ENCODE results near the gene TUBA8.
"Not testable (repeated sequence)": the region's sequence is repeated elsewhere in the genome, so short reads cannot be mapped to it uniquely, and the experiment has no call there.

The TUBA8 gene

DNA sequence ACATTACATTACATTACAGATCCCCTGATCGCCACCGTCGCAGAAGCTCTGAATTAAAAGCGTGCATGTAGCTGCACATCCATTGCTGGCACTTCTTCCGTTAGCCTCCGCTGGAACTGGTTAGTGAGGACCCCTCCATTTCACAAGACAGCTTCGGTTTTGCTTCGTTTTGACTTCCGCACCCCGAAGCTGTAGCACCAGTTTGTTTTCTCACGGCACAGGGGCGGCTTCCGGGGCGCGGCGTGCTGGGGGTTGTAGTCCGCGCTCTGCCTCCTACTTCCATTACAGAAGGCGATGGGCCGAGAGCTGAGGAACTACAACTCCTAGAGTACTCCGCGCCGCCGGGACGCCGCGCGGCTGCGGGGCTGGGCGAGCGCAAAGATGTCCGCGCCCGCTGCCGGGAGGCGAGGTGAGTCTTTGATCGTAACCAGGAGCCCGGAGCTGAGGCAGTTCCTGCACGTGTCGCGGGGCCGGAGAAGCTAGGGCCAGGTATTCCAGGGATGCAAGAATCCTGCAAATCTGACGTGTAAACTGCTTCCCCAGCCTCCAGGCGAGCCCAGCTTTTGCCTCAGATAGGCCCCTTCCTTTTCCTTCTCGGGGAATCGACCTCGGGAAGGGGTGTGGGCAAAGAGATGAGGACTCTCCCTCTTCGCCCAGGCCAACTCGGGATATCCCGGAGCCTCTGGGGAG lies 32.8 kb upstream of the TUBA8 start, which contains the start of gene PEX26:
TSS of gene PEX26 (plus strand) at position 352 of the 690 bp plus-strand sequence. CDS start 387 bp downstream, outside the sequence.
- peak; percentile 77 to 94 for DNase-seq

DNA sequence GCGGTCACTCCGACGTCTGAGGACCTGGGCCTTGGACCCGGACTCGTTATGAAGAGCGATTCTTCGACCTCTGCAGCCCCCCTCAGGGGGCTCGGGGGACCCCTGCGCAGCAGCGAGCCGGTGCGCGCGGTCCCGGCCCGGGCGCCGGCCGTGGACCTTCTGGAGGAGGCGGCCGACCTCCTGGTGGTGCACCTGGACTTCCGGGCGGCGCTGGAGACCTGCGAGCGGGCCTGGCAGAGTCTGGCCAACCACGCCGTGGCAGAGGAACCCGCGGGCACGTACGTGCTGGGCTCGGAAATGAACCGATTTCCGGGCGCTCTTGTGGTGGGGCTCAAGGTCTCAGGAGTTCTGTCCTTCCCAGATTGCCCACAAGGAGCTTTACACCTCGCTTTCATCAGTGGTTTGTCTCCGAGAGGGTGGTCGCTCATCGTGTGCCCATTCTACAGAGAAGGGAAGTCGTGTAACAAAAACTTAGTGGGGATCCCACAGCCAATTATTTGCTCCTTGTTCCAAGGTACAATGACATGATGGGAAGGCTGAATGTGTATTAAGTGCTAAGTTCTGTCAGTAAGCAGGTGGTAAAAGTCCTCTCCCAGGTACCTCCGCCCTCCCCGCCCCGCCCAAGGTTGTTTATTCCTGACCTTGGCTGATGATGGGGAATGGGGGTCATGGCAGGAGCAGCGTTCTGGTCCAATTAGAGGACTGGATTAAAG lies 32.1 kb upstream of the TUBA8 start:
- DNase-seq: peak in 1 of 2 experiments; percentile 41

- no peak for DNase-seq
Observed at GRCh38 chr22:18079706-18080233, 30.8 kb upstream of the TUBA8 start.

GRCh38 chr22:18081416-18081815 lies 29.2 kb upstream of the TUBA8 start:
- DNase-seq: no peak

DNA sequence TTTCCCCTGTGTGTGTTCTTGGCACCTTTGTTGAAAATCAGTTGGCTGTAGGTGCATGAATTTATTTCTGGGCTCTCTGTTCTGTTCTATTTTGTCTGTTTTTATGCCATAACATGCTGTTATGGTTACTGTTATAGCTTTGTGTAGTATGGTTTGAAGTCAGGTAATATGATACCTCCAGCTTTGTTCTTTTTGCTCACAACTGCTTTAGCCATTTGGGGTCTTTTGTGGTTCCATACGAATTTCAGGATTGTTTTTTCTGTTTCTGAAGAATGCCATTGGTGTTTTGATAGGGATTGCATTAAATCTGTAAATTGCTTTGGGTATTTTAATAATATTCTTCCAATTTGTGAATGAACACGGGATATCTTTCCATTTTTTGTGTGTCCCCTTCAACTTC lies 28.1 kb upstream of the TUBA8 start:
- no peak for DNase-seq

DNA sequence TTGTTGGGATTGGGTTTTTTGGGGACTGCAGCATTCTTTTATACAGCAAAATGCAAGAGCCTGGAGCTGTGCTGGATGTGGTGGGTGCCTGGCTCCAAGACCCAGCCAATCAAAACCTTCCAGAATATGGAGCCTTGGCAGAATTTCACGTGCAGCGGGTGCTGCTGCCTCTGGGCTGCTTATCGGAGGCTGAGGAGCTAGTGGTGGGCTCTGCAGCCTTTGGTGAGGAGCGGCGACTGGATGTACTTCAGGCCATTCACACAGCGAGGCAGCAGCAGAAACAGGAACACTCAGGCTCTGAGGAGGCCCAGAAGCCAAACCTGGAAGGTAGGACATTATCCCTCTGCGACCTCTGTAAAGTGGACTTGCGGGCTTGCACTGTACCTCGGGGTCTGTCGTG lies 27.2 kb upstream of the TUBA8 start:
- DNase-seq: no peak

GRCh38 chr22:18085188-18085587 lies 25.4 kb upstream of the TUBA8 start:
- DNase-seq: no peak

DNA sequence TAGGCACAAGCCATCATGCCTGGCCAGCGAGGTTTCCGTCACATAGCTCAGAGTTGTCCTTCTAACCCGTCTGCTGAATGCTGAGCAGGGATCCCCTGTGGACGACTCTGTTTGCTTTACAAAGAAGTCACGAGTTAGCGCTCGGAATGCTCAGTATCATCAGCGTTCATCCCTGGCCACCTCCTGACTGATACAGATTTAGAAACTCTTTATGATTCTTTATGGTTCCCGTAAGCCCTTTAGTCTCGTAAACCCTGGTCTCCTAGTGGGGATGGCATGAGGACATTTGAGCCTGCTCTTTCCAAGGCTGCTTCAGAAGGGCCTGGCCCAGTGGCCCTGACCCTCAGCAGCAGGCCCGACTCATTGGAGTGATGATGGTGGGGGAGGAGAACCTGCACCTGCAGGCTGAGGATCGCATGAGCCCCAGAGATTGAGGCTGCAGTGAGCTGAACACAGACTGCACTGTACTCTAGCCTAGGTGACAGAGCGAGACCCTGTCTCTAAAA lies 23.2 kb upstream of the TUBA8 start:
- no peak for DNase-seq

- DNase-seq: no peak
Observed at GRCh38 chr22:18088825-18089568, 21.6 kb upstream of the TUBA8 start.

DNA sequence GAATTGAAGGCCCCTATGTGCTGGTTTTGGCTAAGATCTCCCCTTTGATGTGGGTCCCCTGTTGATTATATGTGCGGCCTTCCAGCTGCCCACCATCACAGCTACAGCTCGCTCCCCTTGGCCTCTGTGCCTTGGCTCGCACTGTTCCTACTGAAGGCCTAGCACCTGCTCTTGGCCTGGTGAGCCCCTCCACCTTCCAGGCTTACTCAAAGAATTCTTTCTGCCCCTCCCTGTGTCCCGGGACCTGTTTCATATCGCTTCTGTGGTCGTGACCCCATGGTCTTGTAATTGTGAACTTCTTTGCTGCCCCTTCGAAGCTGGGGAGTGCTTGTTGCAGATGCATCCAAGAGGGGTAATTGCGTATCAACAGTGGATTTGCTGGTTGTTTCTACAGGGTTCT lies 20.3 kb upstream of the TUBA8 start:
- DNase-seq: no peak

DNA sequence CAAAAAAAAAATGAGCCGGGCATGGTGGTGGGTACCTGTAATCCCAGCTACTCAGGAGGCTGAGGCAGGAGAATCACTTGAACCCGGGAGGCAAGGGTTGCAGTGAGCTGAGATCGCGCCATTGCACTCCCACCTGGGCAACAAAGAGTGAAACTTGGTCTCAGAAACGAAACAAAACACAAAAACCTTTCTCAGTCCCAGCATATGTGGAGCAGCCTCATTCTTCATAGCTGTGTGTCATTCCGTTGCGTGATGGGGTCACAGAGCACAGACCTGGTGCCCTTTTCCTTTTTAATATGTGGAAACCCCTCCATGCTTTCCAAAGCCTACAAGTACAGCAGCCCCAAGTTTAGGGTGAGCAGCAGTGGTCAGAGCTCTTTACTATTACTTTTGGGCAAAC lies 19.1 kb upstream of the TUBA8 start:
- DNase-seq: no peak

GRCh38 chr22:18091916-18092526 lies 18.6 kb upstream of the TUBA8 start:
- DNase-seq: peak; percentile 35 to 66

GRCh38 chr22:18093661-18094060 lies 16.9 kb upstream of the TUBA8 start:
- DNase-seq: no peak

DNA sequence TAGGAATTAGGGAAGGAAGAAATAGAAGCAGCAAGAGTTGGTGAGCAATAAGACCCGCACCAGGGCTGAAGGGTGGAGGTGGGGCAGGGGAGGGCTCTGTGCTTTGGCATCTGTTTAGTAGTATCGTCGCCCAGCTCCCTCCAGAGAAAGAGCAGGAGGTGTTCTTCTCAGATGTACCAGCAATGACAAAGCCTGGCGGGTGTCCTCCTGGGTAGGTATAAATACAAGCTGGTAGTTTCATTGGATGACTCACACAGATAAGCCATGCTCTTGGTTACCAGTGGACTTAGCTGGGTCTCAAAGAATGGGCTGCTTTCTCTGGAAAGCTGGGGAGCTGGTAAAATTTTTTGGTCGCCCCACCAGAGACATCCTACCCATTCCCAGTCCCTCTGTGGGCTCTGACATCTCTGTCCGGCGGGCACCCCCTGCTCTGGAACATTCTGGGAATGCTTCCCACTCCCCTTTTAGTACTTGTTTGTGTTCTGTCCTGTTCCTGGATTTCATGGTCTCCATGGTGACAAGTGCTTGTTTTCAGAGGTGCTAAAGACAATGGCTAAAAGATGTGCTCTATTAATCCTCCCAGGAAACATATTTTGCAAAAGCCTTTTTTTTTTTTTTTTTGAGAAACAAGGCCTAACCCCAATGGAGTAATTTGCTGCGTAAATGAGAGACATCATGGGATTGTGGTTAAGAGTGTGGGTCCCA lies 15.4 kb upstream of the TUBA8 start:
- DNase-seq: no peak

DNA sequence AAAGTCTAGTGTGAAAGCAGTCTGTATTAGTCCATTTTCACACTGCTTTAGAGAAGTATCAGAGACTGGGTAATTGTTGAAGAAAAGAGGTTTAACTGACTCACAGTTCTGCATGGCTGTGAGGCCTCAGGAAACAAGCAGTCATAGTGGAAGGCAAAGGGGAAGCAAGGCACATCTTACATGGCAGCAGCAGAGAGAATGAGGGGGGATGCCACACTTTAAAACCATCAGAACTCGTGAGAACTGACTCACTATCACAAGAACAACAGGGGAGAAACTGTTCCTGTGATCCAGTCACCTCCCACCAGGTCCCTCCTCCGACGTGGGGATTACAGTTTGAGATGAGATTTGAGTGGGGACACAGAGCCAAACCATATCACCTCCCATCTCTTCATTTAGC lies 13.8 kb upstream of the TUBA8 start:
- no peak for DNase-seq

GRCh38 chr22:18100781-18101180 lies 9.8 kb upstream of the TUBA8 start:
- no peak for DNase-seq

DNA sequence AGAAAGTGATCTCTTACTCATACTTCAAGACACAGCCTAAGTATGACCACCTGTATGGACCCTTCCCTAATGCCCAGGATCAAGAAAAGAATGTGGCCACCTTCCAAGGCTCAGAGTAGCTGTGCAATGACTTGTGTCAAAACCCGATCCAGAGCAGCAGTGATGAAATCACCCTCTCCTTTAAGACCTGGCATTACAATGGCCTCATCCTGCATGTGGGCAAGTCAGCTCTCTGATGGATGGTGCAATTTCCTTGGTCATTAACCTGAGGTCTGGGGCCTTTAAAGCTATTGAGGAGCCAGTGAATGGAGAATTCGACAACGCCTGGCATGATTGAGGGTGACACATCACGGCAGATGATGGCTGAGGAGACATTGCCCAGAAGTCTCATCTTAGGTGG lies 9.1 kb upstream of the TUBA8 start:
- no peak for DNase-seq

DNA sequence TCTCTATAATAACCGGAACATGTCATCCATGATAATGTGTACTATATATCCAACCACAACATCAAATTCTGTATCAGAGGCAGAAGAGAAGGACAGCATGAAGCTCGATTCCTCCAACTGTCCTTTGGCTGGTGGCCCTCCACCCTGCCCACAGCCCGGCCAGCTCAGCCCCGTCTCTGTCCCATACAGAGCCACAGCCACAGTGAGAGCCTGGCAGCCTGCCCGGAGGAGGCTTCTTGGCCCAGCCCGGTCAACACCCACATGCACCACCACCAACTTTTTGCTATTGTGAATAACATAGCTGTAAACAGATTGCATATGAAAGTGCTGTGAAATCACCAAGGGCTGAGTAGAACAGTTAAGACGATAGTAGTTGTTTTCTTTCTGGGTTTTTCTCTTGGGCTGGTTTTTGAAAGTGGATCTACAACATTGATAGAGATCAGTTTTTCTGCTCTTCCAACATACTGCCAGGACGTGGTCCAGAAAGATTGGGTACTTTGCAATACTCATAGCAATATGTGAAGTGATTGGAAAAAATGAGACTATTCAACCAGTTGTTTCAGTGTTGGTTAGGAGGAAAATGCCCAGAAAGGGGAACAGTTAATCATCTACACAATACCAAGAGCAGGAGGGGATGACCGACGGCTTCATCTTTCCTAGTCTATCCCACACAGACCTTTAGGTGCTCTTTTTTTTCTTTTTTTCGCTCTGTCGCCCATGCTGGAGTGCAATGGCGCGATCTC lies 6.9 kb upstream of the TUBA8 start:
- DNase-seq: no peak

DNA sequence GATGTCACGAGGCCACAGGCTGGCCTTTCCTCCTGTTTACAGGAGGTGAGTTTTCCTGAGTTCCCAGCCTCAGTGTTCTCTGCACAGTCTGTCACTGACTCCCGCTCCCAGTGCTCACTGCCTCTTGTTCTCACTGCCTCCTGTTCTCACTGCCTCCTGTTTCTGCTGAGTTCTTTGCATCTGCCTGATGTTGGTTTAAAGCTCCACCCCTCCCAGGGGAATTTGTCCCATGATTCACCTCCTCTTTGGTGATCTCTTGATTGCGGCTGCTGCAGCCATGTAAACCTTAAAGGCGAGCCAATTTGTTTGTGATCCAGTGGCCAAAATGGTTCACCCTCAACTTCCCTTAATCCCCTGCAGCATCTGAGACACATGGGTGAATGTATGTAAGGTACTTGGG lies 6.0 kb upstream of the TUBA8 start:
- no peak for DNase-seq

DNA sequence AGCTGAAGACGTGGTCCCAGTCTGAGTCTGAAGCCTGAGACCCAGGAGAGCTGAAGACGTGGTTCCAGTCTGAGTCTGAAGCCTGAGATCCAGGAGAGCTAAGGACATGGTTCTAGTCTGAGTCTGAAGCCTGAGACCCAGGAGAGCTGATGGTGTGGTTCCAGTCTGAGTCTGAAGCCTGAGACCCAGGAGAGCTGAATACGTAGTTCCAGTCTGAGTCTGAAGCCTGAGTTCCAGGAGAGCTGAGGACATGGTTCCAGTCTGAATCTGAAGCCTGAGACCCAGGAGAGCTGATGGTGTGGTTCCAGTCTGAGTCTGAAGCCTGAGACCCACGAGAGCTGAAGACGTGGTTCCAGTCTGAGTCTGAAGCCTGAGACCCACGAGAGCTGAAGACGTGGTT lies 4.6 kb upstream of the TUBA8 start:
- not testable (repeated sequence) for DNase-seq

GRCh38 chr22:18106550-18107341 lies 3.9 kb upstream of the TUBA8 start:
- not testable (repeated sequence) for DNase-seq
